Transverse colon (tissue), 3 donors: ENCODE measurements around the gene DCDC2C.

Experiments
- POLR2A ChIP-seq: fragments of 450-650 bp; IDR thresholded peaks from one replicate; pipeline ENCODE4 v1.6.1; 2016; ENCODE audit warnings: antibody characterized with exemption, mild to moderate bottlenecking, moderate library complexity
- TF ChIP-seq, protein P1 (sequence below), 5 experiments: fragments of 200-600 bp in 3 of 5; fragments of 450-650 bp in 2 of 5; sonication (generic) in 3 of 5; IDR thresholded peaks; 1 replicate in 2 of 5; 2 replicates in 3 of 5; pipeline ENCODE4 v1.5.1; 2016 to 2017; ENCODE audit warnings: antibody characterized with exemption in 5 of 5, inconsistent platforms in 3 of 5, mild to moderate bottlenecking in 2 of 5, moderate library complexity in 1 of 5

DNA sequence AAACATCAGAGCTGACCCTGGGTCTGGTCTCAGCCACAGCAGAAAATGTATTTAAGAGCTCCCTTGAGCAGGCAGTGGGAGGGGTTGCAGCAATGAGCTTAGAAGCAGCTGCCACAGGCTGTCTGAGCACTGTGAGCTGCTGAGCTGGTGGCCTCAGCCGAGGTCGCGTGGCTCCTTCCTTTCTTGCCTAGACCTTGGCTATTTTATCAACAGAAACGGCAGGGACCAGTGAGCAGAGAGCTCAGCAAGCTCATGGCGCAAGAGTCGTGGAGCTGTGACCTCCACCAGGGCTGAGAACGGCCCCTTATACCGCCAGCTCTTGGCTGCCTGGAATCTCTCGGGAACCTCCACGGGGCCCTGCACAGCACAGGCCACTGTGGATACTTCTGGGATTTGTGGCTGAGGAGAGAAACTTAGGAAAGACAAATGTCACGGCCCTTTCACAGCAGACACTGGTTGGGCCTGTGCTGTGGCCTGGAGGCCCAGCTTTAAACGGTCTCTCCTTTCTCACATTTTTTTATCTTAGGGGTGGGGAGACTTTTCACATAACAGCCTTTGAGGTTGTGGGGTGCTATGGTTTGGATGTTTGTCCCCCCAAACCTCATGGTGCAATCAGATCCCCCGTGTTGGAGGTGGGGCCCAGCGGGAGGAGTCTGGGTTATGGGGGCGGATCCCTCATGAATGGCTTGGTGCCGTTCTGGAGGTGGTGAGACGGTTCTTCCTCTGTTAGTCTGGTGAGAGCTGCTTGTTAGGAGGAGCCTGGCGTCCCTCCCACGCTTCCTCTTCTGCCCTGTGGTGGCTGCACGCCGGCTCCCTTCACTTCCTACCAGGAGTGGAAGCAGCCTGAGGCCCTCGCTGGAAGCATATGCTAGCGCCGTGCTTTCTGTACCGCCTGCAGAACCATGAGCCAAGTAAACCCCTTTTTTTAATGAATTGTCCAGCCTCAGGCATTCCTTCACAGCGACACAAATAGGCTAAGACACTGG, 43.6 kb upstream of the DCDC2C start:
- TF ChIP-seq, protein P1, sequence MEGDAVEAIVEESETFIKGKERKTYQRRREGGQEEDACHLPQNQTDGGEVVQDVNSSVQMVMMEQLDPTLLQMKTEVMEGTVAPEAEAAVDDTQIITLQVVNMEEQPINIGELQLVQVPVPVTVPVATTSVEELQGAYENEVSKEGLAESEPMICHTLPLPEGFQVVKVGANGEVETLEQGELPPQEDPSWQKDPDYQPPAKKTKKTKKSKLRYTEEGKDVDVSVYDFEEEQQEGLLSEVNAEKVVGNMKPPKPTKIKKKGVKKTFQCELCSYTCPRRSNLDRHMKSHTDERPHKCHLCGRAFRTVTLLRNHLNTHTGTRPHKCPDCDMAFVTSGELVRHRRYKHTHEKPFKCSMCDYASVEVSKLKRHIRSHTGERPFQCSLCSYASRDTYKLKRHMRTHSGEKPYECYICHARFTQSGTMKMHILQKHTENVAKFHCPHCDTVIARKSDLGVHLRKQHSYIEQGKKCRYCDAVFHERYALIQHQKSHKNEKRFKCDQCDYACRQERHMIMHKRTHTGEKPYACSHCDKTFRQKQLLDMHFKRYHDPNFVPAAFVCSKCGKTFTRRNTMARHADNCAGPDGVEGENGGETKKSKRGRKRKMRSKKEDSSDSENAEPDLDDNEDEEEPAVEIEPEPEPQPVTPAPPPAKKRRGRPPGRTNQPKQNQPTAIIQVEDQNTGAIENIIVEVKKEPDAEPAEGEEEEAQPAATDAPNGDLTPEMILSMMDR (IDR thresholded peaks at IDR 0.05): no peak
- TF ChIP-seq POLR2A: no peak
